ENCODE data around the gene RAB11FIP5. TPM values are rescaled to one million over a fixed set of nuclear protein-coding genes. Genes with fewer than 3 reads are reported as not detected.

The RAB11FIP5 gene
- total and polyA plus RNA-seq, 7 donors, result 13.0 to 24.2 (median 23.4) TPM

GRCh38 chr2:73091696-73092095 is 21.1 kb downstream of the RAB11FIP5 start:
- DNase-seq (no peak), ATAC-seq (no peak)
- Histone ChIP-seq H3K36me3 (ENCODE audit: insufficient read depth in 1 of 2, low read depth in 1 of 2) (peaks cover 0 to 23% of the 10 kb centered on the region in 2 donors), H3K27ac (no peak overlapping the region), H3K4me3 (no peak overlapping the region), H3K27me3 (ENCODE audit: insufficient read depth in 3 of 3, low read length in 2 of 3) (no peaks in the 10 kb centered on the region), H3K4me1 (peaks cover 13% of the 10 kb centered on the region), H3K9me3 (no peaks in the 10 kb centered on the region)
- intact Hi-C loops (cut with DNase I), result no loop called here
- WGBS, 3 donors, result 90 to 97% (median 91%) methylated on average over 11 of the region's 11 CpGs
- TF ChIP-seq, protein P1, sequence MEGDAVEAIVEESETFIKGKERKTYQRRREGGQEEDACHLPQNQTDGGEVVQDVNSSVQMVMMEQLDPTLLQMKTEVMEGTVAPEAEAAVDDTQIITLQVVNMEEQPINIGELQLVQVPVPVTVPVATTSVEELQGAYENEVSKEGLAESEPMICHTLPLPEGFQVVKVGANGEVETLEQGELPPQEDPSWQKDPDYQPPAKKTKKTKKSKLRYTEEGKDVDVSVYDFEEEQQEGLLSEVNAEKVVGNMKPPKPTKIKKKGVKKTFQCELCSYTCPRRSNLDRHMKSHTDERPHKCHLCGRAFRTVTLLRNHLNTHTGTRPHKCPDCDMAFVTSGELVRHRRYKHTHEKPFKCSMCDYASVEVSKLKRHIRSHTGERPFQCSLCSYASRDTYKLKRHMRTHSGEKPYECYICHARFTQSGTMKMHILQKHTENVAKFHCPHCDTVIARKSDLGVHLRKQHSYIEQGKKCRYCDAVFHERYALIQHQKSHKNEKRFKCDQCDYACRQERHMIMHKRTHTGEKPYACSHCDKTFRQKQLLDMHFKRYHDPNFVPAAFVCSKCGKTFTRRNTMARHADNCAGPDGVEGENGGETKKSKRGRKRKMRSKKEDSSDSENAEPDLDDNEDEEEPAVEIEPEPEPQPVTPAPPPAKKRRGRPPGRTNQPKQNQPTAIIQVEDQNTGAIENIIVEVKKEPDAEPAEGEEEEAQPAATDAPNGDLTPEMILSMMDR (IDR thresholded peaks at IDR 0.05), result no peak

- Histone ChIP-seq H3K4me3 (no peak overlapping the region), H3K27me3 (ENCODE audit: insufficient read depth in 3 of 3, low read length in 2 of 3) (no peaks in the 10 kb centered on the region), H3K36me3 (ENCODE audit: insufficient read depth in 1 of 2, low read depth in 1 of 2) (peaks cover 0 to 28% of the 10 kb centered on the region in 2 donors), H3K9me3 (no peaks in the 10 kb centered on the region), H3K27ac (no peak overlapping the region), H3K4me1 (peaks cover 13% of the 10 kb centered on the region)
- no peak for ATAC-seq
- DNase-seq, result no peak
- TF ChIP-seq, protein P1 (IDR thresholded peaks at IDR 0.05), result no peak
- intact Hi-C loops (cut with DNase I), result no loop called here
- WGBS, 3 donors, result 83 to 92% (median 83%) methylated on average over 7 of the region's 7 CpGs
Observed at GRCh38 chr2:73091164-73091563, 21.6 kb downstream of the RAB11FIP5 start.

DNA sequence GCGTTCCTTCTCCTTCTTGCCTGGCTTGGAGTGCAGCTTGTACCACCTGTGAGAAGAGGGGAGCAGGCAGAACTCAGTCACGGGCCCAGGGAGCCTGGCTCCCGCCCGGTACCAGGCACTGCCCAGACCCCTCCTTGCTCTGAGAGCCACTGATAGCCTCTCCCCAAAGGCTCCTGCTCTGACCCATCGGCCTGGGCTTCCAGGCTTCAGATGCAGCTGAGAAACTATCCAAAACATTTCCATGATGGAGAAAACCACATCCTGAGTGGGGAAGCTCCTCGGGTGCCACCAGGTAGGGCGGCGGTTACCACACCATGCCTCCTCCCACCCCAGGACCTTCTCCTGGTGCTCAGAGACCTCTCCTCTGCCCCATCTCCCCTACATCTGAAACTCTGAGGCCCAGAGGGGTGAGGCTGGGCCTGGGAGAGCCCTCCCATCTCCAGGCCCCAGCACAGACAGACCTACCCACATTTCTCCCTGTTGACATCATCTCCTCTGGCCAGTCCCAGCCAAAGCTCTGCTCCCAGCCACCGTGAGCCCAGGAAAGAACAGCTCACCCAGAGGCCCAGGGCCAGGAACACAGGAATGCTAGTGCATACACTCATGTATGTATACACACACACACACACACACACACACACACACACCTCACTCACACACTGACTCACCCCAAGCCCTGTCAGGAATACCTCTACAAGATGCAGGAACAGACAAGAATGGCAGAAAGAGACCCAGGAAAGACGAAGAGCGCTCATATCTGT is 23.3 kb downstream of the RAB11FIP5 start:
- TF ChIP-seq, protein P1 (IDR thresholded peaks at IDR 0.05), result no peak
- intact Hi-C loops (cut with DNase I), result loop anchor here in 1 of 2 donors (5.0 kb wide), 1 partner anchor 92 kb away; no protein-coding TSS in a partner anchor
- Histone ChIP-seq H3K36me3 (ENCODE audit: insufficient read depth in 1 of 2, low read depth in 1 of 2) (peaks cover 0 to 30% of the 10 kb centered on the region in 2 donors), H3K4me1 (peaks cover 10% of the 10 kb centered on the region), H3K9me3 (no peaks in the 10 kb centered on the region), H3K27ac (no peak overlapping the region), H3K4me3 (no peak overlapping the region), H3K27me3 (ENCODE audit: insufficient read depth in 3 of 3, low read length in 2 of 3) (no peaks in the 10 kb centered on the region)
- WGBS, 3 donors, result 82 to 85% (median 83%) methylated on average over 11 of the region's 11 CpGs
- DNase-seq (peak in 1 of 2 donors; percentile 58), ATAC-seq (peak; percentile 30 to 64 (median 48))

DNA sequence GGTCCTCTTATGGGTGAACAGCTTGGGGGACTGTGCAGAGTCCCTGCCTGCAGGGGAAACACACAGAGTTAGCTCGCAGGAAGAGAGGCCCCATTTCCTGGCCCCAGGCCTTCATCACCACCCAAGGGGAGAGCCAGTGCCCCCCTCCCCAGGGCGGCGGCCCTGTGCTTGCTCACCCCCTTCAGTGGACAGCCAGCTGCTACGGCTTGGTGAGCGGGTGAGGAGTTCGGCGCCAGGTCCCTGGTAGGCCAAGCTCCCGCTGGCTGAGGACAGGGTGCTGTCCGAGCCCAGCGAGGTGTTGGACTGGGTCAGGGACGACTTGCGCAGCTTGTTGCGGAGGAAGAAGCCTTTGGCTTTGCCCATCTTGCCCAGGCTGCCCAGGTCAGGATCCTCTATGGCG is 24.0 kb downstream of the RAB11FIP5 start:
- ATAC-seq (no peak), DNase-seq (no peak)
- Histone ChIP-seq H3K9me3 (no peaks in the 10 kb centered on the region), H3K4me3 (no peak overlapping the region), H3K27me3 (ENCODE audit: insufficient read depth in 3 of 3, low read length in 2 of 3) (no peaks in the 10 kb centered on the region), H3K27ac (no peak overlapping the region), H3K4me1 (peaks cover 5% of the 10 kb centered on the region), H3K36me3 (ENCODE audit: insufficient read depth in 1 of 2, low read depth in 1 of 2) (peaks cover 0 to 31% of the 10 kb centered on the region in 2 donors)
- TF ChIP-seq, protein P1 (IDR thresholded peaks at IDR 0.05), result no peak
- WGBS, 3 donors, result 91 to 95% (median 92%) methylated on average over 12 to 14 of the region's 14 CpGs
- intact Hi-C loops (cut with DNase I), result loop anchor here in 1 of 2 donors (5.0 kb wide), 1 partner anchor 91 kb away; no protein-coding TSS in a partner anchor

All from psoas muscle (tissue), 8 donors.